NT2/D1 (cell line): ENCODE measurements around the gene MYL4.

Experiments
- DNase-seq: peaks from one replicate; pipeline ENCODE4 v3.0.0-alpha.2; 2011; ENCODE audit warnings: low read depth, low spot score
- H3K27me3 ChIP-seq: 2 replicates; pipeline ENCODE4 v1.6.0; 2011; ENCODE audit warnings: mild to moderate bottlenecking; ENCODE audit not compliant: insufficient read length, insufficient read depth
- H3K36me3 ChIP-seq: 2 replicates; pipeline ENCODE4 v1.6.1; 2011; ENCODE audit warnings: mild to moderate bottlenecking, low read length, mixed read lengths; ENCODE audit not compliant: insufficient read depth, insufficient read length
- H3K4me1 ChIP-seq: 2 replicates; pipeline ENCODE4 v1.5.1; 2011; ENCODE audit not compliant: insufficient read depth, insufficient read length
- H3K4me3 ChIP-seq: 2 replicates; pipeline ENCODE4 v1.5.1; 2011; ENCODE audit warnings: low read depth; ENCODE audit not compliant: insufficient read length
- H3K9ac ChIP-seq: 2 replicates; pipeline ENCODE4 v1.6.0; 2011; ENCODE audit warnings: low read depth; ENCODE audit not compliant: insufficient read length
- H3K9me3 ChIP-seq: 2 replicates; pipeline ENCODE4 v1.5.1; 2011; ENCODE audit warnings: mild to moderate bottlenecking, low read length; ENCODE audit not compliant: insufficient read depth
- SUZ12 ChIP-seq: IDR thresholded peaks from 2 replicates; pipeline ENCODE4 v1.6.1; 2011; ENCODE audit not compliant: insufficient read length, insufficient read depth; ENCODE audit errors: extremely low read depth
- YY1 ChIP-seq: IDR thresholded peaks from 2 replicates; pipeline ENCODE4 v1.6.1; 2011; ENCODE audit not compliant: insufficient read length, insufficient read depth
- ZNF274 ChIP-seq: IDR thresholded peaks from 2 replicates; pipeline ENCODE4 v1.6.1; 2011; ENCODE audit warnings: mild to moderate bottlenecking, low read depth, low read length

Gene MYL4

DNA sequence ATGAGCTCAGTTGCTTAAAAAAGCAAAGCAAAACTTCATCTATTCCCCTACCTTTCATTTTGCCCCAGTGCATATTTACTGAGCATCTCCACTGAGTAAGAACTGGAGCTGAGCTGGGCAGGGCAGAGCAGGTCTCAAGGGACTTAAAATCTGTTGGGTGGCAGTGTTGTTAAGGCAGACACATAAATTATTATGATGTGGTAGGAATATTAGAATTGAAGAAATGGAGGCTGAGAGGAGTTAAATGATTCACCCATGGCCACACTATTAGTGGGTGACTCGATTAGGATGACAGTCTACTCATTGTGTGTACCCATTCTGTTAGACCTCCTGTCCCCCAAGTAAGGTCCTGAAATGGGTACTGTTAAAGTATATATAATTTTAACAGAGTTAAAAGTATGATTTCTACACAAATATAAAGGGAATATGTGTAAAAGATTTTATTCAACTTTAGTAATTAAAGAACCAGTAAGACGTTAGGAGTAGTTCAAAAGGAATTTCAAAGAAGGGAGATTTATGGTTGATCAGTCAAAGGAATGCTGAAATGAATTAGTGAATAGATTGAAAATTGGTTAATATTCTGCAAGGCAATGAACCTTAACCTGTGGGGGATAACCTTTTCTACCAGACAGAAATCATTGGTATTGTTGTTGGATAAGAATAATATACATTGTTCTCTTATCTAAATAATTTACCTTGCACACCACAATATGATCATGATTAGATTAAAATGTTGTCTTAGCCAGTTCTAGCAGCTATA lies 62.0 kb downstream of the MYL4 start:
- H3K4me1 ChIP-seq: peaks cover 5% of the 10 kb centered on the region
- TF ChIP-seq SUZ12: no peak
- no peak for TF ChIP-seq ZNF274
- TF ChIP-seq YY1: no peak
- no peak for DNase-seq
- peaks cover 18% of the 10 kb centered on the region; the same call in 1 of the 2 replicates for H3K9me3 ChIP-seq
- no peaks in the 10 kb centered on the region for H3K27me3 ChIP-seq
- no peaks in the 10 kb centered on the region for H3K36me3 ChIP-seq
- H3K9ac ChIP-seq: no peak overlapping the region
- no peak overlapping the region for H3K4me3 ChIP-seq

DNA sequence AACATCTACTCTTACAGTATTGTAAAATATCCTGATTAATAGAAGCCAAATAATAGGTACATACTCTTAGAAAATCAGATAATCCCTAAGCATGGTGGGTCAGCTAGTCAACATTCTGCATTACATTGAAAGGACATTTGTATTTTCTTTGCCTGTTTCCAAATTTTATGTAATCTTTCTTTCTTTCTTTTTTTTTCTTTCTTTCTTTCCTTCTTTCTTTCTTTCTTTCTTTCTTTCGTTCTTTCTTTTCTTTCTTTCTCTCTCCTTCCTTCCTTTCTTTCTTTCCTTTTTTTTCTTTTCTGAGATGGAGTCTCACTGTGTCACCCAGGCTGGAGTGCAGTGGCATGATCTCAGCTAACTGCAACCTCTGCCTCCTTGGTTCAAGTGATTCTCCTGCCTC lies 63.3 kb downstream of the MYL4 start:
- no peaks in the 10 kb centered on the region for H3K27me3 ChIP-seq
- no peak for TF ChIP-seq SUZ12
- no peak for TF ChIP-seq YY1
- no peak for TF ChIP-seq ZNF274
- DNase-seq: no peak
- peaks cover 14% of the 10 kb centered on the region for H3K4me1 ChIP-seq
- H3K36me3 ChIP-seq: no peaks in the 10 kb centered on the region
- no peak overlapping the region for H3K9ac ChIP-seq
- no peak overlapping the region for H3K4me3 ChIP-seq
- H3K9me3 ChIP-seq: peaks cover 18% of the 10 kb centered on the region; the same call in 1 of the 2 replicates

DNA sequence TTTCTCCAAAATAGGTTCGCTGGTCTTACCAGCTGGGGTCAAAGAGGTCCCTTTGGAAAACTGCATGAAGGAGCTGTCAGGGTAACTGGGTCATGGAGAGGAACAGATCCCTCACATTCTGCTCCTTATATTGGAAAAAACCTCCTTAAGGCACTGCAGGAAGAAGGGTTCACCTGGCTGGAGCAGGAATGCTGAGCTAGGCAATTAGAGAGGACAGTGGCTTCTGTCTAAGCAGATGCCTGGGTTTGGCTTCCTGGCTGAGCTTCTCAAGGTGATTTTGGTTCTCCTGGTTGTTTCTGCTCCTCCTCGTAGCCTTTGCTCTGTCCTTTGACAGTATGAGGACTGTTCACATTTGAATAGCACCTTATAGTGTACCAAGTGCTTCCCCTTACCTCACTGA lies 64.1 kb downstream of the MYL4 start:
- no peaks in the 10 kb centered on the region for H3K27me3 ChIP-seq
- H3K4me3 ChIP-seq: no peak overlapping the region
- peaks cover 18% of the 10 kb centered on the region; the same call in 1 of the 2 replicates for H3K9me3 ChIP-seq
- peaks cover 14% of the 10 kb centered on the region for H3K4me1 ChIP-seq
- DNase-seq: no peak
- TF ChIP-seq YY1 (no peak), SUZ12 (no peak), ZNF274 (no peak)
- H3K36me3 ChIP-seq: no peaks in the 10 kb centered on the region
- H3K9ac ChIP-seq: no peak overlapping the region
